ENCODE data around the gene ULK1. TPM values are rescaled to one million over a fixed set of nuclear protein-coding genes. Genes with fewer than 3 reads are reported as not detected.
A peak's percentile ranks its signal among the peaks of the same experiment; 100 is the strongest.

The ULK1 gene
- total and polyA plus RNA-seq, 12 donors = 2.9 to 123 (median 29.9) TPM

DNA sequence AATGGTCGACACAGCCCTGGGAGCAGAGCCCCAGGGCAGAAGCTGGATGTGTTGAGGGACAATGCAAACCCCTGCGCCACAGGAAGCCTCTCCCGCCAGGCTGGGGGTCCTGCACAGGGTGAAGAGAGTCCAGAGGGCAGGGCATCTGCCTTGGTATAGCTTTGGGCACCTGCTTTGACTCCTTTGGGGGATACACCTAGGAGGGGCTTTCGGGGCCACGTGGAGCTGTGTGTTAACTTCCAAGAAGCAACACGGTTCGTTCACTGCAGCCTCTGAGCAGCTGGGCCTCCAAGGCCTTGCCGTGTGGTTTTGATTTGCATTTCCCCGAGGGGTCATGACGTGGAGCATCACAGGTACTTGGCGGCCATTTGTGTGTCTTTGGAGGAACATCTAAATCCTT, 28.8 kb downstream of the ULK1 start:
- intact Hi-C loops (cut with DNase I) = no loop called here
- DNase-seq = no peak

DNA sequence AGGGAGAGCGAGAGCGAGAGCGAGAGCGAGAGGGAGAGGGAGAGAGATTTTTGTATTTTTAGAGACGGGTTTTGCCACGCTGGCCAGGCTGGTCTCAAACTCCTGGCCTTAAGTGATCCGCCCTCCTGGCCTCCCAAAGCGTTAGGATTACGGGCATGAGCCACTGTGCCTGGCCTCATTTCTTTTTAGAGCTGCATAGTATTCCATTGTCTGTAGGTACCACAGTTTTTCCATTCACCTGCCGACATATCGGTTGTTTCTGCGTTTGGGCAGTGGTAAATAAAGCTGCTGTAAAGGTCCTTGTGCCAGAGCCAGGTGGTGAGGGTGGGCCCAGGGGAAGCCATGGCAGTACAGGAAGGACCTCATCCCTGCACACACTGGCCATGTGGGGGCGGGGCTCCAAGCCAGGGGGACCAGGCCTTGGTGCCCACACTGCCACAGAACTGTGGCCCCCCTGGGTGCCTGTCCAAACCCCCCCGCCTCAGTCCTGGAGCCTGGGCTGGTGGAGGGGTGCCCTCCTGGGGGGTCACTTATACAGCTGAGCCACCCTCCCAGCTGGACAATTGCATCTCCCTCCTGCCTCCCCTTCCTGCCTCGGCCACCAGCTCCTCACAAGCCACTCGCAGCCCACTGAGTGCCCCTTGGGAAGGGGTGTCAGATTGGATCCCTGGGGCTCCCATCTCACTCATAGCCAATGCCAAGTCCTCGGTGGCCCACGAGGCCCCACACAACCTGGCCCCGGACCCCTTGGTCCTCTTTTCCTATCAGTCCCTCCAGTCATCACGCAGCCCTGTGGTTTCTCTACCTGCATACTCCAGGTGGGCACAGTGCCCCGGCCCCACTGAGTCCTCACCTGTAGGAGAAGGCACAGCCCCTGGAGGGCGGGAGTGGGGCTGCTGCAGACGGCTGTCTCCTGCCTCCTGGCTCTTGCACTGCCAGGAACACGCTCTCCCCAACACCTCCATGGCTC, 33.0 kb downstream of the ULK1 start:
- no peak for TF ChIP-seq POLR2A (IDR thresholded peaks at IDR 0.05)
- TF ChIP-seq, protein P1, sequence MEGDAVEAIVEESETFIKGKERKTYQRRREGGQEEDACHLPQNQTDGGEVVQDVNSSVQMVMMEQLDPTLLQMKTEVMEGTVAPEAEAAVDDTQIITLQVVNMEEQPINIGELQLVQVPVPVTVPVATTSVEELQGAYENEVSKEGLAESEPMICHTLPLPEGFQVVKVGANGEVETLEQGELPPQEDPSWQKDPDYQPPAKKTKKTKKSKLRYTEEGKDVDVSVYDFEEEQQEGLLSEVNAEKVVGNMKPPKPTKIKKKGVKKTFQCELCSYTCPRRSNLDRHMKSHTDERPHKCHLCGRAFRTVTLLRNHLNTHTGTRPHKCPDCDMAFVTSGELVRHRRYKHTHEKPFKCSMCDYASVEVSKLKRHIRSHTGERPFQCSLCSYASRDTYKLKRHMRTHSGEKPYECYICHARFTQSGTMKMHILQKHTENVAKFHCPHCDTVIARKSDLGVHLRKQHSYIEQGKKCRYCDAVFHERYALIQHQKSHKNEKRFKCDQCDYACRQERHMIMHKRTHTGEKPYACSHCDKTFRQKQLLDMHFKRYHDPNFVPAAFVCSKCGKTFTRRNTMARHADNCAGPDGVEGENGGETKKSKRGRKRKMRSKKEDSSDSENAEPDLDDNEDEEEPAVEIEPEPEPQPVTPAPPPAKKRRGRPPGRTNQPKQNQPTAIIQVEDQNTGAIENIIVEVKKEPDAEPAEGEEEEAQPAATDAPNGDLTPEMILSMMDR (IDR thresholded peaks at IDR 0.05) = no peak
- Histone ChIP-seq H3K4me3 (no peak overlapping the region), H3K27me3 (no peaks in the 10 kb centered on the region), H3K36me3 (replicated peaks in 1 of 2) (peaks cover 0 to 8% of the 10 kb centered on the region in 2 donors), H3K4me1 (replicated peaks in 1 of 2) (peaks cover 7 to 14% of the 10 kb centered on the region in 2 donors), H3K9me3 (replicated peaks in 1 of 3) (no peaks in the 10 kb centered on the region), H3K27ac (no peak overlapping the region)
- DNase-seq = peak in 3 of 7 donors; percentile 21 to 67 (median 36)
- 79 to 94% (median 90%) methylated on average over 20 to 24 of the region's 24 CpGs for WGBS, 4 donors
- intact Hi-C loops (cut with DNase I) = no loop called here

More for the DNA sequence above, 28.8 kb downstream of the ULK1 start:
- no peaks in the 10 kb centered on the region for H3K9me3 ChIP-seq (replicated peaks in 1 of 3)
- peak overlapping the region in 1 of 5 donors; percentile 48 for H3K27ac ChIP-seq
- no peaks in the 10 kb centered on the region for H3K27me3 ChIP-seq
- H3K4me1 ChIP-seq (replicated peaks in 1 of 2) = peaks cover 0 to 13% of the 10 kb centered on the region in 2 donors
- 88 to 93% (median 91%) methylated on average over 9 to 11 of the region's 11 CpGs for WGBS, 4 donors
- peaks cover 0 to 32% of the 10 kb centered on the region in 2 donors for H3K36me3 ChIP-seq (replicated peaks in 1 of 2)
- no peak overlapping the region for H3K4me3 ChIP-seq
- TF ChIP-seq POLR2A (IDR thresholded peaks at IDR 0.05) = no peak
- TF ChIP-seq, protein P1 (IDR thresholded peaks at IDR 0.05) = no peak

DNA sequence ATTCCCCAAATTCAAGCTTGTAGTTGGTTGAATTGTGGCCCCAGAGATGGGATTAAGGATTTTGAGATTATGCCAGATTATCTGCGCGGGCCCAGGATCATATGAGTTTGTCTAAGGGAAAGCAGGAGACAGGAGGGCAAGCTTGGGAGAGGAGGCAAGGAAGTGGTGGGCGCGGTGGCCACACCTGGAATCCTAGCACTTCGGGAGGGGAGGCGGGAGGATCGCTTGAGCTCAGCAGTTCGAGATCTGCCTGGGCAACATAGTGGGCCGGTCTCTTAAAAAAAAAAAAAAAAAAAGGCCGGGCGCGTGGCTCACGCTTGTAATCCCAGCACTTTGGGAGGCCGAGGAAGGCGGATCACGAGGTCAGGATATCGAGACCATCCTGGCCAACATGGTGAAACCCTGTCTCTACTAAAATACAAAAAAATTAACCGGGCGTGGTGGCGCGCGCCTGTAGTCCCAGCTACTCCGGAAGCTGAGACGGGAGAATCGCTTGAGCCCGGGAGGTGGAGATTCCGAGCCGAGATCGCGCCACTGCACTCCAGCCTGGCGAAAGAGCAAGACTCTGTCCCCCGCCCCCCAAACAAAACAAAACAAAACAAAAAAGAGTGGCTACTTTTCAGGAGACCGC, 33.8 kb downstream of the ULK1 start:
- H3K9me3 ChIP-seq (replicated peaks in 1 of 3) = no peaks in the 10 kb centered on the region
- H3K27me3 ChIP-seq = no peaks in the 10 kb centered on the region
- peak overlapping the region; percentile 39 to 85 (median 78) for H3K27ac ChIP-seq
- peak overlapping the region in 3 of 4 donors; percentile 40 to 68 (median 52) for H3K4me3 ChIP-seq
- WGBS, 4 donors = 44 to 50% (median 47%) methylated on average over 33 of the region's 33 CpGs
- no peak for TF ChIP-seq POLR2A (IDR thresholded peaks at IDR 0.05)
- TF ChIP-seq, protein P1 (IDR thresholded peaks at IDR 0.05) = no peak
- H3K4me1 ChIP-seq (replicated peaks in 1 of 2) = peaks cover 7 to 11% of the 10 kb centered on the region in 2 donors
- intact Hi-C loops (cut with DNase I) = no loop called here
- peak in 1 of 7 donors; percentile 38 for DNase-seq
- peaks cover 0 to 16% of the 10 kb centered on the region in 2 donors for H3K36me3 ChIP-seq (replicated peaks in 1 of 2)

Data from adrenal gland (tissue), 12 donors.